Esophagus muscularis mucosa (tissue), 4 donors: ENCODE data around the gene CD40LG.

Source experiments
- EP300 ChIP-seq: sonication (generic); formaldehyde crosslinking; IDR thresholded peaks from one replicate; pipeline ENCODE4 v1.6.1; 2017; ENCODE audit warnings: antibody characterized with exemption
- POLR2A ChIP-seq: fragments of 450-650 bp; IDR thresholded peaks from one replicate; pipeline ENCODE4 v1.6.1; 2017; ENCODE audit warnings: antibody characterized with exemption, moderate library complexity, mild to moderate bottlenecking, low read depth
- TF ChIP-seq, protein P1 (sequence below), 3 experiments: fragments of 200-600 bp in 2 of 3; fragments of 450-650 bp in 1 of 3; sonication (generic) in 2 of 3; IDR thresholded peaks; one replicate each; pipeline ENCODE4 v1.5.1; 2017 to 2019; ENCODE audit warnings: antibody characterized with exemption in 3 of 3, mild to moderate bottlenecking in 2 of 3, moderate library complexity in 1 of 3

GRCh38 chrX:136666088-136666487, 18.1 kb downstream of the CD40LG start:
- TF ChIP-seq POLR2A: no peak
- TF ChIP-seq, protein P1, sequence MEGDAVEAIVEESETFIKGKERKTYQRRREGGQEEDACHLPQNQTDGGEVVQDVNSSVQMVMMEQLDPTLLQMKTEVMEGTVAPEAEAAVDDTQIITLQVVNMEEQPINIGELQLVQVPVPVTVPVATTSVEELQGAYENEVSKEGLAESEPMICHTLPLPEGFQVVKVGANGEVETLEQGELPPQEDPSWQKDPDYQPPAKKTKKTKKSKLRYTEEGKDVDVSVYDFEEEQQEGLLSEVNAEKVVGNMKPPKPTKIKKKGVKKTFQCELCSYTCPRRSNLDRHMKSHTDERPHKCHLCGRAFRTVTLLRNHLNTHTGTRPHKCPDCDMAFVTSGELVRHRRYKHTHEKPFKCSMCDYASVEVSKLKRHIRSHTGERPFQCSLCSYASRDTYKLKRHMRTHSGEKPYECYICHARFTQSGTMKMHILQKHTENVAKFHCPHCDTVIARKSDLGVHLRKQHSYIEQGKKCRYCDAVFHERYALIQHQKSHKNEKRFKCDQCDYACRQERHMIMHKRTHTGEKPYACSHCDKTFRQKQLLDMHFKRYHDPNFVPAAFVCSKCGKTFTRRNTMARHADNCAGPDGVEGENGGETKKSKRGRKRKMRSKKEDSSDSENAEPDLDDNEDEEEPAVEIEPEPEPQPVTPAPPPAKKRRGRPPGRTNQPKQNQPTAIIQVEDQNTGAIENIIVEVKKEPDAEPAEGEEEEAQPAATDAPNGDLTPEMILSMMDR (IDR thresholded peaks at IDR 0.05): no peak
- no peak for TF ChIP-seq EP300
